IMR-90 (cell line): ENCODE results near the gene NDUFV3. TPM values are rescaled to one million over a fixed set of nuclear protein-coding genes. Genes with fewer than 3 reads are reported as not detected.
A peak's percentile ranks its signal among the peaks of the same experiment; 100 is the strongest.
"Not testable (repeated sequence)": the region's sequence is repeated elsewhere in the genome, so short reads cannot be mapped to it uniquely, and the experiment has no call there.

Source experiments
- ATAC-seq: fragments of 200-7000 bp; cut with Tn5 transposase; 2 replicates; pipeline ENCODE4 v1.9.1; 2020; ENCODE audit warnings: low read depth, mild to moderate bottlenecking, moderate library complexity
- BruUV-seq: library from RNA; stranded (reverse); fragments of 400-500 nt; replicated peaks from 2 replicates; lab custom pipeline; 2021; lab: Mats Ljungman, UMichigan
- CTCF ChIA-PET: fragments of 300-600 bp; formaldehyde crosslinking; extraction: SDS; loops from one replicate; lab custom pipeline; 2021; ENCODE audit warnings: antibody characterized with exemption; lab: Yijun Ruan, JAX
- POLR2A ChIA-PET: fragments of 300-600 bp; sonication (Branson Sonifier 250); formaldehyde crosslinking; loops from one replicate; lab custom pipeline; 2022; ENCODE audit warnings: antibody characterized with exemption; ENCODE audit not compliant: unreplicated experiment; lab: Charles Lee
- DNase-seq: peaks from one replicate; pipeline ENCODE4 v3.0.0; 2013
- H2AFZ ChIP-seq: replicated peaks from 2 replicates; pipeline ENCODE3; 2013; ENCODE audit warnings: low read length, mild to moderate bottlenecking; ENCODE audit not compliant: poor library complexity
- H2AK5ac ChIP-seq: 2 replicates; pipeline ENCODE4 v1.6.1; 2013; ENCODE audit warnings: low read depth, low read length, inconsistent platforms
- H2AK9ac ChIP-seq: replicated peaks from 2 replicates; pipeline ENCODE3; 2013; ENCODE audit warnings: mild to moderate bottlenecking, low read depth, low read length, moderate library complexity; ENCODE audit not compliant: poor library complexity
- H2BK120ac ChIP-seq: 2 replicates; pipeline ENCODE4 v1.6.1; 2013; ENCODE audit warnings: low read depth, low read length, inconsistent platforms
- H2BK15ac ChIP-seq: 3 replicates; pipeline ENCODE4 v1.6.1; 2013; ENCODE audit warnings: low read depth, low read length, inconsistent platforms
- H2BK20ac ChIP-seq: 2 replicates; pipeline ENCODE4 v1.6.1; 2013; ENCODE audit warnings: low read depth, mild to moderate bottlenecking, inconsistent platforms, low read length, moderate library complexity
- H2BK5ac ChIP-seq: 2 replicates; pipeline ENCODE4 v1.6.1; 2013; ENCODE audit warnings: mild to moderate bottlenecking, low read depth, low read length, inconsistent platforms; ENCODE audit not compliant: poor library complexity, severe bottlenecking
- H3K14ac ChIP-seq: replicated peaks from 2 replicates; pipeline ENCODE4 v1.6.1; 2013; ENCODE audit warnings: low read depth, low read length, inconsistent platforms
- H3K18ac ChIP-seq: 2 replicates; pipeline ENCODE4 v1.6.1; 2013; ENCODE audit warnings: low read depth, low read length, control low read depth
- H3K23ac ChIP-seq: 2 replicates; pipeline ENCODE4 v1.6.1; 2013; ENCODE audit warnings: low read depth, low read length, inconsistent platforms
- H3K27ac ChIP-seq: 2 replicates; pipeline ENCODE4 v1.5.1; 2013; ENCODE audit warnings: mild to moderate bottlenecking, control low read depth, low read length; ENCODE audit not compliant: insufficient read depth
- H3K27me3 ChIP-seq: 2 replicates; pipeline ENCODE4 v1.6.1; 2013; ENCODE audit warnings: low read length; ENCODE audit not compliant: control insufficient read depth, insufficient read depth
- H3K36me3 ChIP-seq: 2 replicates; pipeline ENCODE4 v1.6.1; 2013; ENCODE audit warnings: low read length, mixed read lengths; ENCODE audit not compliant: control insufficient read depth, insufficient read depth
- H3K4ac ChIP-seq: 2 replicates; pipeline ENCODE4 v1.6.1; 2013; ENCODE audit warnings: low read depth, low read length, inconsistent platforms
- H3K4me1 ChIP-seq: 2 replicates; pipeline ENCODE4 v1.6.1; 2013; ENCODE audit warnings: low read length, mixed read lengths; ENCODE audit not compliant: control insufficient read depth, insufficient read depth
- H3K4me2 ChIP-seq: 2 replicates; pipeline ENCODE4 v1.6.1; 2013; ENCODE audit warnings: low read depth, mild to moderate bottlenecking, control low read depth, low read length, moderate library complexity
- H3K4me3 ChIP-seq: 2 replicates; pipeline ENCODE4 v1.5.1; 2013; ENCODE audit warnings: low read depth, mild to moderate bottlenecking, control low read depth, low read length, moderate library complexity; ENCODE audit not compliant: insufficient read depth
- H3K56ac ChIP-seq: 2 replicates; pipeline ENCODE4 v1.6.1; 2013; ENCODE audit warnings: low read length, inconsistent platforms; ENCODE audit not compliant: insufficient read depth; ENCODE audit errors: extremely low read depth
- H3K79me1 ChIP-seq, 2 experiments: 2 replicates each; pipeline ENCODE4 v1.6.1; 2013; ENCODE audit warnings: low read length in 2 of 2, inconsistent platforms in 1 of 2, low read depth in 1 of 2
- H3K9ac ChIP-seq: 2 replicates; pipeline ENCODE4 v1.6.1; 2013; ENCODE audit warnings: low read depth, low read length, control low read depth
- H3K9me1 ChIP-seq: 2 replicates; pipeline ENCODE4 v1.6.1; 2013; ENCODE audit warnings: low read length, inconsistent platforms; ENCODE audit not compliant: insufficient read depth
- H3K9me3 ChIP-seq: 2 replicates; pipeline ENCODE4 v1.6.1; 2013; ENCODE audit warnings: low read length; ENCODE audit not compliant: control insufficient read depth, insufficient read depth
- H4K20me1 ChIP-seq: 2 replicates; pipeline ENCODE4 v1.6.1; 2013; ENCODE audit warnings: low read length, inconsistent platforms; ENCODE audit not compliant: insufficient read depth
- H4K5ac ChIP-seq: 2 replicates; pipeline ENCODE4 v1.6.1; 2013; ENCODE audit warnings: mild to moderate bottlenecking, low read depth, low read length, control low read depth
- H4K8ac ChIP-seq, 2 experiments: 2 replicates each; pipeline ENCODE4 v1.6.1; 2013; ENCODE audit warnings: low read depth in 2 of 2, low read length in 2 of 2, control low read depth in 1 of 2, inconsistent platforms in 1 of 2
- H4K91ac ChIP-seq: 2 replicates; pipeline ENCODE4 v1.6.1; 2013; ENCODE audit warnings: low read depth, low read length, inconsistent platforms; ENCODE audit not compliant: insufficient read depth
- whole genome bisulfite sequencing, 2 experiments: methylation state at CpG; one replicate each; pipeline versions ENCODE4 v1.1.5 to v1.1.7; 2013; ENCODE audit warnings: missing lambda C conversion rate in 2 of 2; ENCODE audit not compliant: insufficient read length in 1 of 2; ENCODE audit errors: extremely low coverage in 2 of 2; 5-methylcytosine and 5-hydroxymethylcytosine counted together
- dilution Hi-C: fragments of 300-500 bp; cut with HindIII; formaldehyde crosslinking; loops from one replicate; pipeline ENCODE4 v1.14.3; 2018; ENCODE audit warnings: low sequenced_read_pairs; ENCODE audit not compliant: unreplicated experiment
- in situ Hi-C: fragments of 300-500 bp; cut with MboI; formaldehyde crosslinking; loops from 3 replicates; pipeline ENCODE4 v1.14.3; 2019; ENCODE audit warnings: low sequenced_read_pairs, inconsistent platforms, mixed read lengths
- intact Hi-C: fragments of 100-400 bp; cut with micrococcal nuclease; formaldehyde crosslinking; loops from 2 replicates; pipeline ENCODE4 v1.10.0; 2022
- polyA plus RNA-seq, 3 experiments: library from polyadenylated mRNA; depleted of rRNA; stranded (reverse); fragments of >200 nt; gene quantifications; 2 replicates each; pipeline ENCODE4 v1.2.3, GENCODE V29; 2012; ENCODE audit warnings: low replicate concordance in 1 of 3
- total RNA-seq: library from RNA; depleted of rRNA; stranded (reverse); fragments of >200 nt; gene quantifications from 2 replicates; pipeline ENCODE4 v1.2.3, GENCODE V29; 2012

The NDUFV3 gene
- total and polyA plus RNA-seq, 2 of the 4 experiments (the other 2 are of a cell fraction) = 38.5 to 55.6 TPM

DNA sequence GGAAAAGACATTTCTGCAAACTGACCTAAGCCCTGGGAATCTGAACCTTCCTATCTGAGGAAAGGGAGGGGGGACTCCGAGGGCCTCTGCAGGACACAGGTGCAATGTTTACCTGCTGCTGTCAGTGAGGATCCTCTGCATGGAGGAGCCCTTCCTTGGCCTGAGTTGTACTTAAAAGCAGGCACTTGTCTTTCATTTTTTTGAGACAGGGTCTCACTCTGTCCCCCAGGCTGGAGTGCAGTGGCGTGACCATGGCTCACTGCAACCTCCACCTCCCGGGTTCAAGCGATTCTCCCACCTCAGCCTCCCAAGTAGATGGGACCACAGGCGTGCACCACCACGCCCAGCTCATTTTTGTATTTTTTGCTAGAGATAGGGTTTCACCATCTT, 45.5 kb downstream of the NDUFV3 start:
- WGBS, 2 experiments = 60% methylated on average over 1 of the region's 6 CpGs; no CpG with 5 or more reads in 1 of the 2 experiments
- H3K4me2 ChIP-seq, H3K4me3 ChIP-seq, CTCF ChIA-PET, H3K4me1 ChIP-seq, H4K8ac ChIP-seq, H3K79me1 ChIP-seq, H2AK9ac ChIP-seq, H2BK15ac ChIP-seq, H3K9ac ChIP-seq, H4K91ac ChIP-seq, H4K5ac ChIP-seq, H3K14ac ChIP-seq, in situ Hi-C loops, dilution Hi-C loops, H3K36me3 ChIP-seq, H2BK20ac ChIP-seq, H2AFZ ChIP-seq, H3K56ac ChIP-seq, H3K27me3 ChIP-seq, intact Hi-C loops, DNase-seq, H3K27ac ChIP-seq, H3K23ac ChIP-seq, H3K9me3 ChIP-seq, POLR2A ChIA-PET, H2BK120ac ChIP-seq, H4K20me1 ChIP-seq, ATAC-seq, H3K9me1 ChIP-seq, BruUV-seq: not testable (repeated sequence)
- H3K4ac ChIP-seq = 0 out of 2 replicates have a peak overlapping the region, but pooled peaks have one; percentile 32
- peak overlapping the region; percentile 24 for H2BK5ac ChIP-seq
- H2AK5ac ChIP-seq = peak overlapping the region; percentile 62; the same call in 1 of the 2 replicates
- H3K18ac ChIP-seq = peak overlapping the region; percentile 31; the same call in 1 of the 2 replicates
